Activated T-cell treated with anti-CD3 and anti-CD28 coated beads, Interleukin-2, amount 50 U/mL, for 1 hour (primary cell): ENCODE measurements around the gene SAMD4A.
A peak's percentile ranks its signal among the peaks of the same experiment; 100 is the strongest.

Source experiments
- DNase-seq: peaks from one replicate; pipeline ENCODE4 v3.0.0-alpha.2; 2020

The SAMD4A gene

GRCh38 chr14:54567224-54567638 is 303 bp downstream of the SAMD4A start:
- DNase-seq, result no peak

DNA sequence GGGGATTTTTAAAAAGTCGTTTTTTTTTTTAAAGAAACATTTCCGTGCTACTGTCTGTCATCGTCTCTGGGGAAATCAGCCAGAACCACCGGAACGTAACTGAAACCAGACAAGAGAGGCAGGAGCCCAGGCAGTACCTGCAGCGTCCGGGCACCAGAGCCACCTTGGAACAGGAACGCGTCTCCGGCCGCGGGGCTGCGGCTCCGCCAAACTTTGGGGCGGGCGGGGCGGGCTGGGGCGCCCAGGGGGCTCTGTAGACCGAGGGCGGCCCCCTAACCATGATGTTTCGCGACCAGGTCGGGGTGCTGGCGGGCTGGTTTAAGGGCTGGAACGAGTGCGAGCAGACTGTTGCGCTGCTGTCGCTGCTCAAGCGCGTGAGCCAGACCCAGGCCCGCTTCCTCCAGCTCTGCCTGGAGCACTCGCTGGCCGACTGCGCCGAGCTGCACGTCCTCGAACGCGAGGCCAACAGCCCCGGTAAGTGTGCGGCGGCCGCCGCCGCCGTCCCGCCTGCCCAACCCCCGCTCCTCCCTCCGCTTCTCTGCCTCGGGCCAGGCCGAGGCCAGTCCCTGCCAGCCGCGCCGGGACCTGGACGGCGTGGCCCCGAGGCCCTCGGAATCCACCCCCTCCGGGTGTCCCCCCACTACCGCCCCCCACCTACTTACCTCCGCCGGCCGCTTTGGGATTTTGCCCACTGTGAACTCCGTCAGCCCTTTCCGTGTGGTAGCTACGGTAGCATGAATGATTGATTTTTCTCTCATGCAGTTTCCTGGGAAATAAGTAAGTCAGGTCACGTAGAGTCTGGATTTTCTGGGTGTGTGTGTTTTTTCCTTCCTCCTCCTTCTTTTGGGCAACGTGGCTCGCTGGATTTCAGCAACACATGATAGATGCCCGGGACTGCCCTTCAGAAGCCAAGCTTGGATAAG is 972 bp downstream of the SAMD4A start:
- DNase-seq, result peak; percentile 55

DNA sequence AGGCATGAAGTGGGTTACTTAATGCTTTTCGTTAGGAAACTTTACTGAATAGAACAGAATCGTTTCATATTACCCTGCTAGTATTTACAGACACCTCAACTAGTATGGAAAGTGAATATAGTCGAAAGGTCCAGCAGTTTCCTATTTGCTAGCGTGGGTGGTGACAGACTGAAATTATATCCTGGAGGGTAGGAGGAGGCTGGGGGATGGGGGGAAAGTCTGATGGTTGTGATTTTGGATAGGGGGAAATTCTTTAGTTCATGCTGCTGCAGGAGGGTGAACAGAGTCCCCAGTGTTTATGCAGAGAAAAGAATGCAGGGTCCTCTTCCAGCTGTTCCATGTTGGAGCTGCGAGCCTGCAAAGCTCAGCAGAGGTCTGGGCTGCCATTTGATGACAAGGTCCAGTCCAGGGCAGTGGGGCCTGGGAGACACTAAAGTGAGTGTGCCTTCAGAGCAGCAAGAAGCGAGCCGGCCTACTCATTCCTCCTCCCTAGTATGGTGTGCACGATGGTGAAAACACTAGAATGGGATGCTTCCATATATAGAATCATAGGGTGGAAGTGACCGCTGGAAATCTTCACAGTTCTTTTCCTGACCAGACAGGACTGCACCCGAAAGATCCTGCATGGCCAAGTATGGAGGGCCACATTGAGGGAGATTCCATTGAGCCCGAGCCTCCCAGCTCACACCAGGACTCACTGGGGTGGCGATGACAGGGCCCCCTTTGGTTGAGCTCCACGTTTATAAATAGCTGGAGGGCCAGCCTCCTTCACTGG is 2.1 kb downstream of the SAMD4A start:
- DNase-seq, result no peak

GRCh38 chr14:54570047-54570446 is 3.1 kb downstream of the SAMD4A start:
- DNase-seq, result no peak

DNA sequence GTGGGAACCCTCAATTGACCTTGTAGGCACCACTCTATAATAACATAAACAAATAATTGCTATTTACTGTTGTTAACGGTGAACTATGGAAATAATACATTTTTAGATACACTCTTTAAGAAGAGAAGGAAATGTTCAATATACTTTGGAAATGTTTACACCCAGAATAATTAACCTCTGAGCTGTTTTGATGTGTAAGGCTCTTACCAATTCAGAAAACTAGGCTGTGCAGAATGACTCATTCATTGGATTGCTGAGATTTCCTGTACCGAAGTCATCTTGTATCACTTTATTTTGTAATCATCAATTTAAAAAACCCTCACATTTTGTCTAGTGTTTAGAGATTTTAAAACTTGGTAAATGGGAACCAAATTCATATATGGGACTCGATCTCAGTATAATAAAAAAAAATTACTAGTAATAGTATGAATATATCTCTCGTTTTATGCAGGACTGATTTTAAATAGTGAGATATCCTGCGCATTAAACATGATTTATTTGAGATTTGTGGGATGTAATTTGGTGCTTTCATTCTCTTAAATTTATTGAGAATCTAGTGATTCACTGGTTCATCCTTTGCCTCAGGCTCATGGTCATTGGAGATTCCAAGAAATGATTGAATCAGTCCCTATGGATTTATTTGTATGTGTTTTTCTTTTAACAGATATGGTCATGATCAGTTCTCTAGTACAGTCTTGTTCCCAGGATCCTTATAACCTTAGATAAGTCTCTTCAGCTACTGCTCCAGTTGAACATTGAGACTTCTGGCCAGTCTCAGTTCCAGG is 3.9 kb downstream of the SAMD4A start:
- DNase-seq, result no peak

GRCh38 chr14:54572316-54572715 is 5.4 kb downstream of the SAMD4A start:
- no peak for DNase-seq

DNA sequence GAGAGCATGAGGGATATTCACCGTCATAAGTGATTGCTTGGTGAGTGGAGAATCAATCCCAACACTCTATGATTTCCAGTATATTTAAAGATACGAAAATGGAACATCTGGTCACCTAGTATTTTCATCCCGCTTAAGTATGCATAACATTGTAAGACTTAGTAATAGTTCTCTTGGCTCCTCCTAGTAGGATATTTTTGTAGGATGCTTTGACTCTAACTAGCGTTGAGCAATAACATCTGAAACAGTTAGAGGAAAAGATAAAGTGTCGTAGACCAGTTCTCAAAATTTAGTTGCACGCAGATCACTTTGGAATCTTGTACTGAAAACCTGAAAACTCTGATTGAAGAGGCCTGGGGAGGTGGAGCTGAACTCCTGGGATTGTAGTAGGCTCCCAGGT is 7.6 kb downstream of the SAMD4A start:
- DNase-seq, result no peak

DNA sequence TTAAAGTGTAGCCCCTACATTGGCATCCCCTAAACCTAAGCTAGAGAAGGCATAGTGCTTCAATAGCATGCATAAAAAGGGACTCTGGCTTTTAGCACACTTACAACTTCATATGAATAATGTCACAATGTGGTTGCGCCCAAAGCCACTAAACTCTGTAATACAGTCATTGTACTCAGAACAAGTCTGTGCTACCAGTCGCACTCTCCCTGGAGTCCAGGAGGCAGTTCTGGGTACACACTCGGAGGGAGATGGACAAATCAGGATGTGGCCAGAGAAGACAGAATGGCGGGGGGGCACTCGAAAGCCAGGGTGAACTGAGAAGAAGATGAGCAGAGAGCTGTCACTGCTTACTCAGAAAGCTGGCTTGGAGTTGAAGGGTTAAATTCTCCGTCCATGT is 10.6 kb downstream of the SAMD4A start:
- no peak for DNase-seq

- DNase-seq, result no peak
Observed at GRCh38 chr14:54577977-54578376, 11.0 kb downstream of the SAMD4A start.

DNA sequence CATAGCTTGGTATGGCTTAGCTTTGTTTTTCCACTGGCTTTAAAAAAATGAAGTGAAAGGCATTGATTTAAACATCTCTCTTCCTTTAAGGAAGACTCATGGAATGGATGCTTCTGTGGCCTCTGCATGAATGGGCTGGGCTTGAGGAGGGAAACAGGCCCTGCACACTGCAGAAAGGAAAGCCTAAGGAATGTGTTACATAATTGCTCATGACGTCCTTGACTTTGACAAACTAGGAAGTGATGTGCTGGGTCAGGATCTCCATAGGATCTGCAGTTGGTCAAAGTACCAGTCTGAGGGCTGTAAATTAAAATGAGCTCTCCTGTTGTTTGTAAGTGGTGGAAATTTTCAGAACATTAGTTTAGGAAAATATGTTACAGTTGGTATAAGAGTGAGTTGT is 12.7 kb downstream of the SAMD4A start:
- no peak for DNase-seq

DNA sequence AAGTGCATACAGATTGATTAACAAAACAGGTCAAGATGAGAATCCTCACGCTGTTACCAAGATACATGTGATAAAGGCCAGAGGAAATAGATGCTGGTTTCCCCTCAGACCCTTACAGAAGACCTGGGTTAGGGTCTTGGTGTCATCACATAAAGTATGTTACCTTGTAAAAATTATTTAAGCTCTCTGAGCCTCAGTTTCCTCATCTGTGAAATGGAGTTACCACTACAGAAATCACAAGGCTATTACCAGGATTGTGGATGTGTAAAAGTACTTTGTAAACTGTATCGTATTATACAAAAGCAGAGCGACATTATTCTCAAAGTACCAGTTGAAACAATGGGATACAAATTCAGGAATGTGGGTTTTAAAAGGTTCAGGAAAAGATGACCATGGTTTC is 14.0 kb downstream of the SAMD4A start:
- no peak for DNase-seq

DNA sequence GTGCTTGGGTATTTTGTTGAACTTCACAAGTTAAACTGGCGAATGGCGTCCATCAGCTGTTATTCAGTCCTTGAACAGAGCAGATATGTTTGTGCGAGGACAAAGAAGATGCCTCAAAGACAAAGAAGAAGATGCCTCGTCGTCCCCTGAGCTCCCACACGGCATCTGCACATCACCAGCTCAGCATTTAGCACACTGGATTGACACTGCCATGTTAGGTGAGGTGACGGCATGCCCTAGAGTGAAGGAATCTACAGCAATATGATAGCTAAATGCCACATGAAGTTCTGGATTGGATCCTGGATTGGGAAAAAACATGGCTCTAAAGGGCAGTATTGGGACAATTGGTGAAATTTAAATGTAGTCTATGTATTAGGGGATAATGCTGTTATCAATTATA is 15.4 kb downstream of the SAMD4A start:
- DNase-seq, result no peak

GRCh38 chr14:54584097-54584496 is 17.2 kb downstream of the SAMD4A start:
- no peak for DNase-seq

GRCh38 chr14:54585214-54585613 is 18.3 kb downstream of the SAMD4A start:
- DNase-seq, result no peak

- DNase-seq, result no peak
Observed at GRCh38 chr14:54589076-54589475, 22.1 kb downstream of the SAMD4A start.

- no peak for DNase-seq
Observed at GRCh38 chr14:54589843-54590242, 22.9 kb downstream of the SAMD4A start.

DNA sequence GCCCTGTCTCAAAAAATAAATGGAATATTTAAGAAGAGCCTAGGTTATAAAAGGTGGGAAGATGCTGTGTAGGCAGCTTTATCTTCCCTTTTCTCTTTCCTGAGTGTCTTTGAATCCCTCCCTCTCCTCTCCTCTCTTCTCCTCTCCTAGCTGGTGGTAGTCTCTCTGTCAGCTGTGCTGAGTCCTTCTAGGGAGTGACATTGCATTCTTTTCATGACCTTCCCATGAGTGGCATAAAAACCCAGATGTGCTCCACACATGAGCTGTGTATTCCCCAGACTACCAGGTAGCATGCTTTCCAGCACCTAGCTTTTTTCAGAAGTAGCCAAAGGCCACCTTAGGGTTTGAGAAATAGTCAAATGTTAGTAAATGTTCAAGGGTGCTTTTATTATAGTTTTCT is 23.6 kb downstream of the SAMD4A start:
- DNase-seq, result no peak

DNA sequence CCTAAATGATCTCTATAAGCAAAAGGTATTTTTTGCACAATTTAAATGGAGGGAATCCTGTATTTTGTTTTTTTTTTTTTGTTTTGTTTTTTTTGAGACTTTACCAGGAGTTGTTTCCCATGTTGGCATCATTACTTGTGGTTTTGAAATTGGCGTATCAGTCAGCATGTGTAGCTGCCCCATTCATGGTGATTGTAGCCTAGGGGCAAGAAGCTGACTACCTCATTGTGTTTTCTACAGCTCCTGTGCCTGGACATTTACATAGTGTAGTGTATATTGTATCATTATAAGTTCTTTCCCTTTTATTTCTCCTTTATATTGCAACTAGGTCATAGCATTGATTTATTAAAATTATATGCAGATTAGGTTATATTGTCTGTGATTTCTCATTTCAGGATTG is 24.5 kb downstream of the SAMD4A start:
- no peak for DNase-seq

DNA sequence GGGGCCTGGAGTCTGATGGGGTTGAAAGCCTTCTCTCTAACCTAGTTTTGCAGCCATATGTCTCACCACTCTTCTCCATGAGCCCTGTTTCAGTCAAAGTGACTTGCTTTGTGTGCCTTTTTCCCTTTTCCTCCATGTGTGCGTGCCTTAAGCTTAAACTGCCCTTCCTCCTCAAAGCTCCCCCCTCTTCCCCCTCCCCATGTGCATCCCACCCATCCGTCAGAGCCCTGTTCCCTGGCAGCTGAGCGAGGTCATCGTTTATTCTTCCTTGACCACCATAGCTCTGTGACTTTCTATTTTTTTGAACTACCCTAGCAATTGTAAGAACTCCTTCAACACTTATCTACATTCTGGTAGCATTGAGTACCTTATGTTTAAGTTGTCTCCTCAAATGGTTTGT is 24.9 kb downstream of the SAMD4A start:
- DNase-seq, result no peak

DNA sequence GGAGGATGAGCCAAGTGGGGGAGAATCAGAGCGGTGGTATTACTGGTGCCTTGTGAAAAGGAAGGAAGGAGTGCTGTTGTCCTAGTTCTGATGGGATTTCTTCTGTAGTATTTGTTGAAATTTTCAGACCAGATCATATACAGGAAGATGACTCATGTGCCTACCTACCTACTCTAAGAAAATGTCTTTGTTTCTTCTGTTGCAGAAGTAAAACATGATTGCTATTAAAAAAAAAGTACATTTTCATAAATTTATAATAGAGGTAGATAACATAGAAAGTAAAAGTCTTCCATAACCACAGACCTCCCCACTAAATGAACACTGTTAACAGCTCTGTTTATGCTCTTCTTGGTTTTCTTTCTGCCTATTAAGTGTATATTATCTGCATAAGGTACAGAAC is 26.9 kb downstream of the SAMD4A start:
- no peak for DNase-seq

DNA sequence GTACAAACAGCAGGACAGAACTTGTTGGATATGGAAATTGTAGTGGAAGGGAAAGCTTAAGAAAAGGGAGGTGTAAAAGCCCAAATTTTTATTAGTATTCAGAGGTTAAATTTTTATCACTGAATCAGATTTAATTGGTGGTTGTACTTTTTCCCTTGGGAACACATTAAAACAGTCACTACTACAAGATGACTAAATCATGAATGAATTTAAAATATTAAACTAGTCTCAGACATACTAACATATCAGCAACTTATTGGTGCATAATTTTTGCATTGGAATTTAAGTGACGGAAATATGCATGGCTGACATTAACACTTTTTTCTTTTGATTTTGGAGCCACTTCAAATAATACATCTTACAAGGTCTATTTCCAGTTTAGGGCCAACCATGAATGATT is 27.6 kb downstream of the SAMD4A start:
- no peak for DNase-seq

DNA sequence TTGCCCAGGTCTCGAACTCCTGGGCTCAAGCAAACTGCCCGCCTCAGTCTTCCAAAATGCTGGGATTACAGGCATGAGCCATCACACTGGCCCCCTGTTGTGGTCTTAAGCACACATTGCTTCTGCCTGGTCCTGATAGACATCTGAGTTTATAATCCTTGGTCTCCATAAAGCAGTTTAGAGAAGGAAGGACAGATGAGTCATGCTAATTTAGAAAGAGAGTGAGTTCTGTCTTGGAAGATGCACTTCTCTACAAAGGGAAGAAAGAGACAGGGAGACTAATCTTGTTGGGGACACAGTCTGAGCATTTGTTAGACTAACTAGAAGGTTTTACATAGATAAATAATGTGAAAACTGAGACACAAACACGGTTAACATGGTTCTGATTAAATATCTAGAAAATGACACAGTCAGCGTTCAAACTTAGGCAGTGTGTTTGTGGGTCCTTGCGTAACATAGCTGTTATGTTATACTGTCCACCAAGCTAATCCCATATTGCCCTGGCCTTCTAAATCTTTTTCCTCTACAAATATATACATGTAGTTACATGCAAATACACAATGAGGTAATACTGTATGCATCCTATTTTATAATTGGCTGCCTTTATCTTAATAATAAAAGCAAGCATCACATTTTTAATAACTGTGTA is 31.0 kb downstream of the SAMD4A start:
- DNase-seq, result no peak
